ENCODE measurements around the gene STOML1. TPM values are rescaled to one million over a fixed set of nuclear protein-coding genes. Genes with fewer than 3 reads are reported as not detected.

Gene STOML1
- total RNA-seq, 1 donor from 2014 or later = 14.3 TPM

DNA sequence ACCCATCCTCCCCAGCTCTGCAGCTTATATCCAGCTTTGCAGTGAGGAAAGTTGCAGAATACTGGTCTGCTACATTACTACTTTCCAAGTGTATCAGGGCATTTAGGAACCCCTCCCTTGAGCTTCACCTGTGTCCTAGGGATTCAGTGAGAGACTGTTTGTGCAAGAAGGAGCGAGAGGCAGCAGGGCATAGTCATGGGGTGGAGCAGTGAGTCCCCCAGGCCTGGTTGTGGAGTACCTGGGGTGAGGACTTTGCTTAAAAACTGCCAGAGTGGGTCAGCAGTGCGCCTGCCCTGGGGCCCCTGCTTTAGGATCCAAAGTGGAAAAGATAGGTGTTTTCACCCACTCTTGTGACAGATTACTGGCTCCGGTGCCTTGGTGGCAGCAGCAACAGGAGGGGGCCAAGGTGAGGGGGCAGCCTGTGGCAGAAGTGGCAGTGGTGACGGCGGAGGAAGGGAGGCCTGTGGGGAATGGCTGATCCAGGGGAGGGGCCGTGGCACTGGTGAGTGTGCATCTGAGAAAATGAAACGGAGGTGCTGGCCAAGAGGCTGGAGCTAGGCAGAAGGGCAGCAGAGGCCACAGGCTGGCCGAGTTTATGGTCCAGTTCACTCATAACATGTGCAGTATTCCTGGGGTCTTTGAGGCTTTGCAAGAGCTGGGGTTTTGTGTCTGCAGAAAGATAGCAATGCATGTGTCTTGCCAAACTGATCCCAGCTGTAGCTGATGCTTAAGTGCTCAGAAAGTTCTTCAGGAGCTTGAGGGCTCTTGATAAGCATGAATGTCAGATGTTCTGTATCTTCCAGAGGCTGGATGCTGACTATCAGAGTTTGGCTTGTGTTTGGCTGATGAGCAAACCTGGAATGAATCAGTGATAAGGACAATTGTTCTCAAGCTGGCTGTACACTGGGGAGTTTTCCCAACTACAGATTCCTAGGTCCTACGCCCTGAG, 46.9 kb upstream of the STOML1 start:
- no peak overlapping the region for H3K27ac Mint-ChIP-seq (ENCODE audit: unreplicated experiment)
- peaks cover 38% of the 10 kb centered on the region for H3K36me3 Mint-ChIP-seq (ENCODE audit: low read depth, unreplicated experiment)
- no peak overlapping the region for H3K4me3 Mint-ChIP-seq (ENCODE audit: unreplicated experiment)

DNA sequence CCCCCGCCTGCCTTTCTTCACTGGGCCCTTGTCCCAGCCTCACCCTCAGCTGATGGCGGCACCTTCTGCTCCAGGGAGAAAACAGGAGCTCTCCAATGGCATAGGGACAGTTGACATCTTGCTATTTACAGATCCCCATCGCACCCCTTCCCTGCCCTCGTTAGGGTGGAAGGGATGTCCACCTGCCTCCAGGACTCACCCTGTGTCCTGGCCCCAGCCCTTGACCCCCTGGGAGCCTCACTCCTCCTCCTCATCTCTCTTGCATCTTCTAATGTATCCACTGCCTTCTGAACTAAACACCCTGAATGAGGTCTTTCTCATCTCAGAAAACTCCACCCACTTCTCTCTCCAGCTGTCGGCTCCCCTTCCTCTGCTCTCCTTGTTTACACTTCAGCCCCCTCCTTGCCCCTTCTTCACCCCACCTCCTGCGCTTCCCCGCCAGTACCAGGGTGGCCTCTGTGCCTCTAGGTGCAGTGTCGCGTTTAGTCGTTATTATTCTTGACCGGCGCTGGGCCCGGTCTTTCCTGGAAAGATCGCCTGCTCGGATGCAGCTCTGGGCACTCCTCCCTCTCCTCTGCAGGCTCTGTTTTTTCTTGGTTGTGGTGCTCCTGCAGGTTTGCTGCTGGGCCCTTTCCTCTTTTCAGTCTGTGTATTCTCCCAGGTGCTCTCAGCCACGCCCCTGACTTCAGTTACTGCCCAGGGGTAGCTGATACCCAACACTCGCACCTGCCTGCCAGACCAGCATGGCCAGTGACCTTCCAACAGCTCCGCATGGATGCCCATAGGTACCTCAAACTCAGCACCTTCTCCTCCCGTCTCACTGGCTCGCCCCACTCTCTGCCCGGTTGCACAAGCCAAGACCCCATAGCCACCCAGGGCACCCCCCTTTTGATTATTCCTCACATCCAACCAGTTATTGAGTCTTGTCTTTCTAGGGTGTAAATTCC, 45.3 kb upstream of the STOML1 start:
- Mint-ChIP-seq H3K9me3 (ENCODE audit: unreplicated experiment) (no peaks in the 10 kb centered on the region), H3K36me3 (ENCODE audit: low read depth, unreplicated experiment) (peaks cover 39% of the 10 kb centered on the region), H3K27me3 (ENCODE audit: unreplicated experiment) (peaks cover 18% of the 10 kb centered on the region), H3K4me1 (ENCODE audit: unreplicated experiment) (peaks cover 28% of the 10 kb centered on the region), H3K27ac (ENCODE audit: unreplicated experiment) (peak overlapping the region; percentile 74), H3K4me3 (ENCODE audit: unreplicated experiment) (peak overlapping the region; percentile 51)
- DNase-seq (ENCODE audit: low spot score) = no peak
- TF ChIP-seq, protein P1, sequence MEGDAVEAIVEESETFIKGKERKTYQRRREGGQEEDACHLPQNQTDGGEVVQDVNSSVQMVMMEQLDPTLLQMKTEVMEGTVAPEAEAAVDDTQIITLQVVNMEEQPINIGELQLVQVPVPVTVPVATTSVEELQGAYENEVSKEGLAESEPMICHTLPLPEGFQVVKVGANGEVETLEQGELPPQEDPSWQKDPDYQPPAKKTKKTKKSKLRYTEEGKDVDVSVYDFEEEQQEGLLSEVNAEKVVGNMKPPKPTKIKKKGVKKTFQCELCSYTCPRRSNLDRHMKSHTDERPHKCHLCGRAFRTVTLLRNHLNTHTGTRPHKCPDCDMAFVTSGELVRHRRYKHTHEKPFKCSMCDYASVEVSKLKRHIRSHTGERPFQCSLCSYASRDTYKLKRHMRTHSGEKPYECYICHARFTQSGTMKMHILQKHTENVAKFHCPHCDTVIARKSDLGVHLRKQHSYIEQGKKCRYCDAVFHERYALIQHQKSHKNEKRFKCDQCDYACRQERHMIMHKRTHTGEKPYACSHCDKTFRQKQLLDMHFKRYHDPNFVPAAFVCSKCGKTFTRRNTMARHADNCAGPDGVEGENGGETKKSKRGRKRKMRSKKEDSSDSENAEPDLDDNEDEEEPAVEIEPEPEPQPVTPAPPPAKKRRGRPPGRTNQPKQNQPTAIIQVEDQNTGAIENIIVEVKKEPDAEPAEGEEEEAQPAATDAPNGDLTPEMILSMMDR (IDR thresholded peaks at IDR 0.05; ENCODE audit: unreplicated experiment) = no peak

More for the DNA sequence above, 46.9 kb upstream of the STOML1 start:
- H3K9me3 Mint-ChIP-seq (ENCODE audit: unreplicated experiment) = no peaks in the 10 kb centered on the region
- TF ChIP-seq, protein P1 (IDR thresholded peaks at IDR 0.05; ENCODE audit: unreplicated experiment) = no peak
- H3K4me1 Mint-ChIP-seq (ENCODE audit: unreplicated experiment) = peaks cover 28% of the 10 kb centered on the region
- DNase-seq (ENCODE audit: low spot score) = no peak
- peaks cover 18% of the 10 kb centered on the region for H3K27me3 Mint-ChIP-seq (ENCODE audit: unreplicated experiment)

DNA sequence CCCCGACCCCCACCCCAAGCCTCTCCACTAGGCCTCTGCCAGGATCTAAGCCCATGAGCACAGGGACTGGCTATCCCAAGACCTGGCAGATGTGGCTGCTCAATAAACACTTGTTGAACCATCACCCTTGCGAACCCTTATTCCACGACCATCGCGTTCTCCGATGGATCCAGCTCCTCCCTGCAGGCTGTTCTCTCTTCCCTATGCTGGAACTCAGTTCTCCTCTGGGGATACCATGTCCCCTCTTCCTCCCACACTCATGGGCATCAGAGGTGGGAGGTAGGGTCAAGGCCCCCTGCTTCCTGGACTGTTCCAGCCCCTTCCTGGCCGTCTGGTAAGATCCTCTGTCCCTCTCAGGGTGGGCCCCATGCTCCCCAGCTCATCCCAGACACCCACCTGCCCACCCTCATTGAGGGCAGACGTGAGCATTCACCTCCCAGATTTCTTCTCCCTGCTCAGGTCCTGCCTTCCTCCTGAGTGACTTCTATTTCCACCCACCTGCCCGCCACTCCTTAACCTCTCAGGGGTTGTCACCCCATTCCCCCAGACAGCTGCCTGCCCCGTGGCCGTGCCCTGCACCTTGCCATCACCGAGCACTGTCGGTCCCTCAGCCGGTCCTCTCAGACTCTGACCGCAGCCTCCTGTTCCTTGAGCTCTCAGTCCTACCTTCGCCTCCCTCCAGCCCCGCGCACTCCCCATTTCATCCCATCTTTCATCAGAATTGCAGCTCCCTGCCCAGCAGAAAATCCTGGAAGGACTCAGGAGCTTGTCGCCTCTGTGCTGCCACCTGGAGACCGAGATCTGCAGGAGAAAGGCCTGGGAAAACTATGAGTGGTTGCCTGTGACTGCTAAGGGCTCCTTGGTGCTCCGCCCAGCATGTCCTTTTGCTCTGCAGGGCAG, 44.4 kb upstream of the STOML1 start:
- Mint-ChIP-seq H3K9me3 (ENCODE audit: unreplicated experiment) (no peaks in the 10 kb centered on the region), H3K36me3 (ENCODE audit: low read depth, unreplicated experiment) (peaks cover 45% of the 10 kb centered on the region), H3K4me1 (ENCODE audit: unreplicated experiment) (peaks cover 34% of the 10 kb centered on the region), H3K27me3 (ENCODE audit: unreplicated experiment) (peaks cover 18% of the 10 kb centered on the region), H3K27ac (ENCODE audit: unreplicated experiment) (peak overlapping the region; percentile 20), H3K4me3 (ENCODE audit: unreplicated experiment) (peak overlapping the region; percentile 31)
- DNase-seq (ENCODE audit: low spot score) = peak; percentile 74
- TF ChIP-seq, protein P1 (IDR thresholded peaks at IDR 0.05; ENCODE audit: unreplicated experiment) = peak; percentile 51

DNA sequence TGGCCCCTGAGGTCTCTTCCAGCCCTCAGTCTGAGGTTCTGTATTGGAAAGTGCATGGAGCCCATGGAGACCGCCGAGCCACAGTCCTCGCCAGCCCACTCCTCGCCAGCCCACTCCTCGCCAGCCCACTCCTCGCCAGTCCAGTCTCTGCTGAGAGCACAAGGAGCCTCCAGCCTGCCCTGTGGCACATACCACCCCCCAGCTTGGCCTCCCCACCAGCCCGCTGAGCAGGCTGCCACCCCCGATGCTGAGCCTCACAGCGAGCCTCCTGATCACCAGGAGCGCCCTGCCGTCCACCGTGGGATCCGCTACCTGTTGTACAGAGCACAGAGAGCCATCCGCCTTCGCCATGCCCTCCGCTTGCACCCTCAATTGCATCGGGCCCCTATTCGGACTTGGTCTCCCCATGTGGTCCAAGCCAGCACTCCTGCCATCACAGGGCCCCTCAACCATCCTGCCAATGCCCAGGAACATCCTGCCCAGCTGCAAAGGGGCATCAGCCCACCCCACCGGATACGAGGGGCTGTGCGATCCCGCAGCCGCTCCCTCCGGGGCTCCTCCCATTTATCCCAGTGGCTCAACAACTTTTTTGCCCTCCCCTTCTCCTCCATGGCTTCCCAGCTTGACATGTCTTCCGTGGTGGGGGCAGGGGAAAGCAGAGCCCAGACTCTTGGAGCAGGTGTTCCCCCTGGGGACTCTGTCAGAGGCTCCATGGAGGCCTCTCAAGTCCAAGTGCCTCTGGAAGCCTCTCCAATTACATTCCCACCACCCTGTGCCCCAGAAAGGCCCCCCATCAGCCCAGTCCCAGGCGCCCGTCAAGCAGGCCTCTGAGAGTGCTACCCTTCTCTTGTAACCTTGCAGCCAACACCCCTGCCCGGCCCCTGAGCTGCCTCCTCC, 43.3 kb upstream of the STOML1 start:
- peaks cover 30% of the 10 kb centered on the region for H3K4me1 Mint-ChIP-seq (ENCODE audit: unreplicated experiment)
- peak overlapping the region; percentile 25 for H3K4me3 Mint-ChIP-seq (ENCODE audit: unreplicated experiment)
- H3K27me3 Mint-ChIP-seq (ENCODE audit: unreplicated experiment) = peaks cover 15% of the 10 kb centered on the region
- H3K9me3 Mint-ChIP-seq (ENCODE audit: unreplicated experiment) = no peaks in the 10 kb centered on the region
- no peak for DNase-seq (ENCODE audit: low spot score)
- H3K36me3 Mint-ChIP-seq (ENCODE audit: low read depth, unreplicated experiment) = peaks cover 43% of the 10 kb centered on the region
- TF ChIP-seq, protein P1 (IDR thresholded peaks at IDR 0.05; ENCODE audit: unreplicated experiment) = no peak
- H3K27ac Mint-ChIP-seq (ENCODE audit: unreplicated experiment) = no peak overlapping the region

Data from endothelial cell (in vitro differentiated cells).